ENCODE measurements around the gene TRERF1.

Gene TRERF1

GRCh38 chr6:42363926-42364849 lies 87.5 kb downstream of the TRERF1 start:
- DNase-seq = no peak

GRCh38 chr6:42361036-42361435 lies 90.7 kb downstream of the TRERF1 start:
- no peak for DNase-seq

- DNase-seq = no peak
Measured at GRCh38 chr6:42359021-42359420, 92.7 kb downstream of the TRERF1 start.

GRCh38 chr6:42355416-42355815 lies 96.3 kb downstream of the TRERF1 start:
- no peak for DNase-seq

GRCh38 chr6:42354702-42355101 lies 97.0 kb downstream of the TRERF1 start:
- no peak for DNase-seq

- DNase-seq = no peak
Measured at GRCh38 chr6:42352856-42353564, 98.7 kb downstream of the TRERF1 start.

- DNase-seq = no peak
Measured at GRCh38 chr6:42350911-42351310, 100.8 kb downstream of the TRERF1 start.

- no peak for DNase-seq
Measured at GRCh38 chr6:42349753-42350511, 101.8 kb downstream of the TRERF1 start.

GRCh38 chr6:42347456-42347855 lies 104.3 kb downstream of the TRERF1 start:
- DNase-seq = no peak

- DNase-seq = no peak
Measured at GRCh38 chr6:42345696-42346416, 105.9 kb downstream of the TRERF1 start.

GRCh38 chr6:42344756-42345155 lies 107.0 kb downstream of the TRERF1 start:
- no peak for DNase-seq

GRCh38 chr6:42341771-42342553 lies 109.8 kb downstream of the TRERF1 start:
- no peak for DNase-seq

GRCh38 chr6:42341221-42341620 lies 110.5 kb downstream of the TRERF1 start:
- no peak for DNase-seq

GRCh38 chr6:42340511-42340910 lies 111.2 kb downstream of the TRERF1 start:
- no peak for DNase-seq

- peak; percentile 6 for DNase-seq
Measured at GRCh38 chr6:42339991-42340401, 111.7 kb downstream of the TRERF1 start.

GRCh38 chr6:42338744-42339222 lies 112.9 kb downstream of the TRERF1 start:
- DNase-seq = no peak

- no peak for DNase-seq
Measured at GRCh38 chr6:42337985-42338743, 113.6 kb downstream of the TRERF1 start.

GRCh38 chr6:42336431-42336830 lies 115.3 kb downstream of the TRERF1 start:
- DNase-seq = no peak

GRCh38 chr6:42335896-42336295 lies 115.8 kb downstream of the TRERF1 start:
- DNase-seq = no peak

GRCh38 chr6:42334870-42335269 lies 116.9 kb downstream of the TRERF1 start:
- no peak for DNase-seq

GRCh38 chr6:42333612-42334011 lies 118.1 kb downstream of the TRERF1 start:
- DNase-seq = no peak

Data from CD4-positive, alpha-beta T cell treated with Interleukin-6 for 4 hours (primary cell).